ENCODE measurements around the gene CRAMP1.

DNA sequence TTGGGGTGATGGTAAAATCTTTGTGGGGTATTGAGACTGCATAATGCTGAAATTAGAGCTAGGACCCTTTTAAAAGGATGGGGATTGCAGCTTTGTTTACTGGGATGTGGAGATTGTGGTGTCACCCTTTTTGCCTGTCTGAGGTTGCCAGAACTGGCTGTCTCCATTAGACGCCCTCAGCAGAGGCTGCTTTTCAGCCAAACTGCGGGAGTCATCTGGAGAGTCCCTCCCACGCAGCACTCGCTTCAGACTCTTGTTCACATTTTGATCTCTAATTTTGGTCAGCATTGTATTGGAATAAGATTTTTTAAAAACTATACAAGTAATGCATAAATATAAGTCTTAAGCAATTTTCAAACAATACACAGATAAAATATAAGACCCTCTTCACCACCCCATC, 38.0 kb downstream of the CRAMP1 start:
- TF ChIP-seq EZH2phosphoT487 (IDR thresholded peaks at IDR 0.05; ENCODE audit: insufficient read depth, low read depth) = no peak
- TF ChIP-seq EZH2 (IDR thresholded peaks at IDR 0.05; ENCODE audit: insufficient read depth, poor library complexity, severe bottlenecking) = no peak

All from GM23248 (cell line).